A549 (cell line): Measurements from ENCODE around the gene GRK6. TPM values are rescaled to one million over a fixed set of nuclear protein-coding genes. Genes with fewer than 3 reads are reported as not detected.

Source experiments
- ATAC-seq, 2 experiments: fragments of 200-7000 bp in 1 of 2; fragments of >200 bp in 1 of 2; cut with Nextera tagmentation in 1 of 2; cut with Tn5 transposase in 1 of 2; 3 replicates each; pipeline versions ENCODE4 v1.8.0 to v1.9.1; 2018 to 2020; ENCODE audit warnings: mild to moderate bottlenecking in 1 of 2, moderate library complexity in 1 of 2
- CTCF ChIA-PET: fragments of 300-600 bp; sonication (Branson Sonifier 250); formaldehyde crosslinking; extraction: SDS; loops from one replicate; lab custom pipeline; 2021; ENCODE audit warnings: antibody characterized with exemption, inconsistent platforms; lab: Yijun Ruan, JAX
- POLR2A ChIA-PET: fragments of 350-600 bp; formaldehyde crosslinking; extraction: SDS; loops from one replicate; lab custom pipeline; 2021; ENCODE audit warnings: antibody characterized with exemption, inconsistent platforms; lab: Yijun Ruan, JAX
- DNase-seq, 2 experiments: peaks; one replicate each; pipeline versions ENCODE4 v3.0.0 to v3.0.0-alpha.2; 2011 to 2016; ENCODE audit warnings: low read depth in 1 of 2, low spot score in 1 of 2
- FAIRE-seq: peaks from 2 replicates; lab custom pipeline; 2011; peaks lifted over from hg19 to GRCh38; lab: Jason Lieb, UNC
- H3K27ac ChIP-seq, 2 experiments: fragments of >200 bp; sonication (Bioruptor Twin); formaldehyde crosslinking; 3 replicates each; pipeline ENCODE4 v1.5.1; 2016 to 2017
- H3K4me1 ChIP-seq: fragments of >200 bp; sonication (Bioruptor Twin); formaldehyde crosslinking; 3 replicates; pipeline ENCODE4 v1.6.1; 2016
- H3K4me2 ChIP-seq: fragments of >200 bp; sonication (Bioruptor Twin); formaldehyde crosslinking; 3 replicates; pipeline ENCODE4 v1.6.1; 2016
- H3K4me3 ChIP-seq: fragments of >200 bp; sonication (Bioruptor Twin); formaldehyde crosslinking; 3 replicates; pipeline ENCODE4 v1.5.1; 2016
- H3K9me3 ChIP-seq: fragments of >200 bp; sonication (Bioruptor Twin); formaldehyde crosslinking; 3 replicates; pipeline ENCODE4 v1.6.1; 2016
- CBX2 ChIP-seq: fragments of 200-600 bp; sonication (generic); IDR thresholded peaks from 2 replicates; pipeline ENCODE4 v1.6.1; 2016; ENCODE audit warnings: low read depth, mild to moderate bottlenecking, borderline replicate concordance
- CBX8 ChIP-seq: fragments of 200-600 bp; sonication (generic); IDR thresholded peaks from 2 replicates; pipeline ENCODE4 v1.6.1; 2016
- E2F6 ChIP-seq: IDR thresholded peaks from 2 replicates; pipeline ENCODE4 v1.6.1; 2012; ENCODE audit warnings: low read depth, borderline replicate concordance
- EHF ChIP-seq: fragments of 250-450 bp; sonication (Bioruptor Pico); IDR thresholded peaks from 2 replicates; pipeline ENCODE4 v1.5.0; 2020; ENCODE audit warnings: mild to moderate bottlenecking
- EP300 ChIP-seq, 2 experiments: fragments of >200 bp; sonication (Bioruptor Twin); formaldehyde crosslinking; IDR thresholded peaks; 2 replicates in 1 of 2; 3 replicates in 1 of 2; pipeline ENCODE4 v1.6.1; 2016 to 2017
- ESRRA ChIP-seq: fragments of 150-350 bp; IDR thresholded peaks from 2 replicates; pipeline ENCODE4 v1.6.1; 2014; ENCODE audit warnings: mild to moderate bottlenecking, low read length, borderline replicate concordance
- FOSB ChIP-seq: fragments of 250-450 bp; sonication (Bioruptor Pico); IDR thresholded peaks from 2 replicates; pipeline ENCODE4 v1.5.0; 2020; ENCODE audit warnings: mild to moderate bottlenecking, moderate library complexity
- FOSL2 ChIP-seq, 2 experiments: fragments of 450-650 bp in 1 of 2; fragments of >200 bp in 1 of 2; sonication (Bioruptor Twin) in 1 of 2; formaldehyde crosslinking; IDR thresholded peaks; 2 replicates each; pipeline versions ENCODE4 v1.5.0 to v1.6.1; 2016 to 2020; ENCODE audit warnings: mild to moderate bottlenecking in 1 of 2, moderate library complexity in 1 of 2
- FOXS1 ChIP-seq: fragments of 250-450 bp; sonication (Bioruptor Pico); IDR thresholded peaks from 2 replicates; pipeline ENCODE4 v1.5.0; 2020; ENCODE audit warnings: mild to moderate bottlenecking, moderate library complexity
- GATA3 ChIP-seq: IDR thresholded peaks from 2 replicates; pipeline ENCODE4 v1.6.1; 2012; ENCODE audit warnings: borderline replicate concordance
- HDAC2 ChIP-seq: fragments of 200-600 bp; sonication (generic); IDR thresholded peaks from 2 replicates; pipeline ENCODE4 v1.6.1; 2016
- HES2 ChIP-seq: fragments of >200 bp; sonication (Bioruptor Twin); formaldehyde crosslinking; IDR thresholded peaks from 2 replicates; pipeline ENCODE4 v1.6.1; 2016
- HOXA7 ChIP-seq: fragments of 250-450 bp; sonication (Bioruptor Pico); IDR thresholded peaks from 2 replicates; pipeline ENCODE4 v1.5.0; 2020; ENCODE audit warnings: mild to moderate bottlenecking, moderate library complexity
- HOXB5 ChIP-seq: fragments of 250-450 bp; sonication (Bioruptor Pico); IDR thresholded peaks from 2 replicates; pipeline ENCODE4 v1.5.0; 2020; ENCODE audit warnings: mild to moderate bottlenecking, moderate library complexity
- JUN ChIP-seq, 2 experiments: fragments of >200 bp; sonication (Bioruptor Twin); formaldehyde crosslinking; IDR thresholded peaks; 2 replicates in 1 of 2; 3 replicates in 1 of 2; pipeline ENCODE4 v1.6.1; 2016 to 2017
- JUNB ChIP-seq: fragments of >200 bp; sonication (Bioruptor Twin); formaldehyde crosslinking; IDR thresholded peaks from 2 replicates; pipeline ENCODE4 v1.6.1; 2016
- MAFK ChIP-seq: fragments of 450-650 bp; IDR thresholded peaks from 2 replicates; pipeline ENCODE4 v1.6.1; 2014; ENCODE audit not compliant: partially characterized antibody
- MAX ChIP-seq: IDR thresholded peaks from 2 replicates; pipeline ENCODE4 v1.6.1; 2012
- MYC ChIP-seq: IDR thresholded peaks from 2 replicates; pipeline ENCODE4 v1.6.1; 2012; ENCODE audit warnings: mild to moderate bottlenecking, inconsistent platforms, low read length, improper control_type of control experiment, borderline replicate concordance
- NPAS2 ChIP-seq: fragments of 250-450 bp; sonication (Bioruptor Pico); IDR thresholded peaks from 2 replicates; pipeline ENCODE4 v1.8.0; 2022; ENCODE audit warnings: mild to moderate bottlenecking, moderate library complexity, borderline replicate concordance
- PHF8 ChIP-seq: fragments of 200-600 bp; sonication (generic); IDR thresholded peaks from 2 replicates; pipeline ENCODE4 v1.6.1; 2016; ENCODE audit warnings: low read depth, mild to moderate bottlenecking, antibody characterized with exemption, moderate library complexity, borderline replicate concordance
- POLR2A ChIP-seq: IDR thresholded peaks from 2 replicates; pipeline ENCODE4 v1.6.1; 2012; ENCODE audit warnings: mild to moderate bottlenecking, low read length
- RAD21 ChIP-seq, 2 experiments: fragments of >200 bp in 1 of 2; sonication (Bioruptor Twin) in 1 of 2; formaldehyde crosslinking in 1 of 2; IDR thresholded peaks in 1 of 2; conservative IDR thresholded peaks in 1 of 2; 2 replicates in 1 of 2; 3 replicates in 1 of 2; pipeline ENCODE4 v1.6.1; 2012 to 2018; ENCODE audit warnings: inconsistent platforms in 1 of 2
- RARB ChIP-seq: fragments of 250-450 bp; sonication (Bioruptor Pico); IDR thresholded peaks from 2 replicates; pipeline ENCODE4 v1.8.0; 2021; ENCODE audit warnings: mild to moderate bottlenecking, moderate library complexity
- SMC3 ChIP-seq: fragments of >200 bp; sonication (Bioruptor Twin); formaldehyde crosslinking; IDR thresholded peaks from 3 replicates; pipeline ENCODE4 v1.6.1; 2018; ENCODE audit warnings: inconsistent platforms
- USF2 ChIP-seq: fragments of 450-650 bp; IDR thresholded peaks from 2 replicates; pipeline ENCODE4 v1.6.1; 2014; ENCODE audit warnings: antibody characterized with exemption
- ZC3H11A ChIP-seq: fragments of 450-650 bp; IDR thresholded peaks from 2 replicates; pipeline ENCODE4 v1.6.1; 2014; ENCODE audit warnings: antibody characterized with exemption, mild to moderate bottlenecking
- ZNF302 ChIP-seq: fragments of 250-450 bp; sonication (Bioruptor Pico); IDR thresholded peaks from 2 replicates; pipeline ENCODE4 v1.9.0; 2021; ENCODE audit warnings: inconsistent platforms, mild to moderate bottlenecking, moderate library complexity
- ZSCAN20 ChIP-seq: fragments of 250-450 bp; sonication (Bioruptor Pico); IDR thresholded peaks from 2 replicates; pipeline ENCODE4 v1.8.0; 2022; ENCODE audit warnings: mild to moderate bottlenecking, moderate library complexity
- WGBS: methylation state at CpG from one replicate; pipeline ENCODE4 v1.1.6; 2017; ENCODE audit errors: missing lambda C conversion rate; 5-methylcytosine and 5-hydroxymethylcytosine counted together
- polyA plus RNA-seq, 4 experiments: library from polyadenylated mRNA; depleted of rRNA in 3 of 4; stranded (reverse); fragments of >200 nt; fragmentation: RNase III in 1 of 4; extraction: RNeasy Plus Mini Kit Qiagen cat#74134 plus additional on column Dnase treatment in 1 of 4; gene quantifications; 2 replicates in 3 of 4; 3 replicates in 1 of 4; pipeline ENCODE4 v1.2.3, GENCODE V29; 2011 to 2017

GRK6 gene
- polyA plus RNA-seq, 2 of the 4 experiments (the other 2 are of a cell fraction): 20.1 to 28.8 TPM

GRCh38 chr5:177437623-177438022 lies 11.1 kb downstream of the GRK6 start:
- DNase-seq: no peak
- Histone ChIP-seq H3K4me2 (no peak overlapping the region), H3K4me3 (no peak overlapping the region), H3K27ac (no peak overlapping the region), H3K9me3 (no peaks in the 10 kb centered on the region), H3K4me1 (no peaks in the 10 kb centered on the region)
- POLR2A ChIA-PET: interaction anchor here (1.7 to 3.7 kb wide), 2 partner anchors 10 to 11 kb away, joined by 12 to 13 read pairs; partner anchors contain the start of genes GRK6 and PRR7
- CTCF ChIA-PET: interaction anchor here (0.8 to 25.5 kb wide), 5 partner anchors 10 to 48 kb away, joined by 3 to 871 read pairs (median 142); partner anchors contain the start of genes F12, GRK6, PFN3 and PRR7
- 0 out of 6 replicates have a peak, but pooled peaks of 1 of the 2 experiments have one; percentile 2 for ATAC-seq
- no peak for FAIRE-seq
- no peak for TF ChIP-seq CBX2
- TF ChIP-seq USF2: peak; percentile 22; the same call in 1 of the 2 replicates
- 71% methylated on average over 4 of the region's 4 CpGs for WGBS

GRCh38 chr5:177438468-177438867 lies 12.0 kb downstream of the GRK6 start:
- TF ChIP-seq MYC: no peak
- TF ChIP-seq NPAS2 (CRISPR knock-in tag): no peak
- no peak for TF ChIP-seq RARB (CRISPR knock-in tag)
- no peak for TF ChIP-seq ESRRA
- TF ChIP-seq POLR2A: no peak
- TF ChIP-seq HDAC2: no peak
- no peak for TF ChIP-seq MAX
- no peak for TF ChIP-seq EHF (CRISPR knock-in tag)
- TF ChIP-seq CBX2: no peak
- no peak for TF ChIP-seq JUNB
- TF ChIP-seq E2F6: no peak
- no peak for TF ChIP-seq HES2
- TF ChIP-seq RAD21 (conservative IDR thresholded peaks at IDR 0.05 in 1 of 2, IDR thresholded peaks at IDR 0.05 in 1 of 2): no peak
- ChIA-PET CTCF (interaction anchor here (12.7 to 25.5 kb wide), 3 partner anchors 15 to 49 kb away, joined by 142 to 871 read pairs (median 359); partner anchors contain the start of genes F12, GRK6, PFN3 and SLC34A1), POLR2A (interaction anchor here (0.7 to 3.7 kb wide), 4 partner anchors 9 to 17 kb away, joined by 3 to 12 read pairs (median 4); partner anchors contain the start of genes GRK6 and PRR7)
- no peaks in the 10 kb centered on the region for H3K4me1 ChIP-seq
- FAIRE-seq (no peak), ATAC-seq (no peak), DNase-seq (no peak)
- no peak overlapping the region for H3K27ac ChIP-seq
- no peak overlapping the region for H3K4me3 ChIP-seq
- no peaks in the 10 kb centered on the region for H3K9me3 ChIP-seq
- 90% methylated on average over 10 of the region's 10 CpGs for WGBS
- no peak overlapping the region for H3K4me2 ChIP-seq

- POLR2A ChIA-PET: interaction anchor here (3.7 kb wide), 1 partner anchor 8 kb away, joined by 12 read pairs; the partner anchor contains the start of gene PRR7
- Histone ChIP-seq H3K9me3 (no peaks in the 10 kb centered on the region), H3K27ac (no peak overlapping the region), H3K4me3 (no peak overlapping the region), H3K4me2 (no peak overlapping the region), H3K4me1 (no peaks in the 10 kb centered on the region)
- DNase-seq (no peak), ATAC-seq (no peak), FAIRE-seq (no peak)
- 85% methylated on average over 4 of the region's 4 CpGs for WGBS
- TF ChIP-seq EHF (CRISPR knock-in tag) (no peak), MAFK (no peak), FOSB (CRISPR knock-in tag) (no peak), JUN (IDR thresholded peaks at IDR 0.05) (no peak), ZNF302 (CRISPR knock-in tag) (no peak), ZSCAN20 (no peak), EP300 (IDR thresholded peaks at IDR 0.05) (no peak), CBX8 (no peak), RAD21 (conservative IDR thresholded peaks at IDR 0.05 in 1 of 2, IDR thresholded peaks at IDR 0.05 in 1 of 2) (no peak), FOSL2 (IDR thresholded peaks at IDR 0.05) (no peak), FOSL2 (CRISPR knock-in tag; IDR thresholded peaks at IDR 0.05) (no peak), HES2 (no peak), FOXS1 (CRISPR knock-in tag) (no peak), SMC3 (no peak), HOXA7 (CRISPR knock-in tag) (no peak), ZC3H11A (no peak), PHF8 (no peak), GATA3 (no peak), ESRRA (no peak), HOXB5 (no peak)
- CTCF ChIA-PET: interaction anchor here (0.7 to 25.5 kb wide), 7 partner anchors 14 to 1007 kb away, joined by 3 to 871 read pairs (median 7); partner anchors contain the start of genes F12, GRK6, PFN3 and SLC34A1
Measured at GRCh38 chr5:177439518-177440053, 13.1 kb downstream of the GRK6 start.
